Loucy (cell line): ENCODE results near the gene NEMP2.

Experiments used
- CTCF ChIP-seq: fragments of 200-600 bp; sonication (generic); conservative IDR thresholded peaks from 2 replicates; pipeline ENCODE4 v1.5.1; 2014; ENCODE audit warnings: mild to moderate bottlenecking, antibody characterized with exemption, low read length
- EZH2phosphoT487 ChIP-seq: fragments of 200-600 bp; IDR thresholded peaks from 2 replicates; pipeline ENCODE4 v1.6.1; 2018; ENCODE audit warnings: antibody characterized with exemption, mild to moderate bottlenecking, moderate library complexity, borderline replicate concordance

GRCh38 chr2:190493095-190493494, 41.4 kb downstream of the NEMP2 start:
- TF ChIP-seq EZH2phosphoT487: no peak
- no peak for TF ChIP-seq CTCF
